NCI-H2081 treated with DMSO at 0.1 percent for 48 hours (cell line): ENCODE results near the gene CRYBG3.
"Not testable (repeated sequence)": the region's sequence is repeated elsewhere in the genome, so short reads cannot be mapped to it uniquely, and the experiment has no call there.

Experiments used
- DNase-seq: peaks from one replicate; lab custom pipeline; 2025; lab: John Stamatoyannopoulos, UW

The CRYBG3 gene

DNA sequence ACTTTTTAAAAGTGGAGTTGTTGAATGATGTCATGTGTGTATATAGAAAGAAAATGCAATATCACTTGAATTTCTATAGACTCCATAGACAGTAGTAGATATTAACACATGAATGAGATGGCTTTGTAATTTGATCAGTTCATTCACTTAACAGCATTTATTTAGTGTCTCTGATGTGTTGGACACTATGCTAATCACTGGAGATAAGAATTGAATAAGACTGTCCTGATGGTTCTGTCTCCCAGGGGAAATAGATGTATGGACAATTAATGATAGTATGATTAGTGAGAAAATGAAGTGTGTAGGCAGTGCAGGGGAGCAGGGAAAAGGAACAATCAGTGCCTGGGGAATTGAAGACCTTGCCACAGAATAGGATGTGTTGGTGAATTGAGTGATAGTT lies 77.5 kb downstream of the CRYBG3 start:
- DNase-seq: no peak

DNA sequence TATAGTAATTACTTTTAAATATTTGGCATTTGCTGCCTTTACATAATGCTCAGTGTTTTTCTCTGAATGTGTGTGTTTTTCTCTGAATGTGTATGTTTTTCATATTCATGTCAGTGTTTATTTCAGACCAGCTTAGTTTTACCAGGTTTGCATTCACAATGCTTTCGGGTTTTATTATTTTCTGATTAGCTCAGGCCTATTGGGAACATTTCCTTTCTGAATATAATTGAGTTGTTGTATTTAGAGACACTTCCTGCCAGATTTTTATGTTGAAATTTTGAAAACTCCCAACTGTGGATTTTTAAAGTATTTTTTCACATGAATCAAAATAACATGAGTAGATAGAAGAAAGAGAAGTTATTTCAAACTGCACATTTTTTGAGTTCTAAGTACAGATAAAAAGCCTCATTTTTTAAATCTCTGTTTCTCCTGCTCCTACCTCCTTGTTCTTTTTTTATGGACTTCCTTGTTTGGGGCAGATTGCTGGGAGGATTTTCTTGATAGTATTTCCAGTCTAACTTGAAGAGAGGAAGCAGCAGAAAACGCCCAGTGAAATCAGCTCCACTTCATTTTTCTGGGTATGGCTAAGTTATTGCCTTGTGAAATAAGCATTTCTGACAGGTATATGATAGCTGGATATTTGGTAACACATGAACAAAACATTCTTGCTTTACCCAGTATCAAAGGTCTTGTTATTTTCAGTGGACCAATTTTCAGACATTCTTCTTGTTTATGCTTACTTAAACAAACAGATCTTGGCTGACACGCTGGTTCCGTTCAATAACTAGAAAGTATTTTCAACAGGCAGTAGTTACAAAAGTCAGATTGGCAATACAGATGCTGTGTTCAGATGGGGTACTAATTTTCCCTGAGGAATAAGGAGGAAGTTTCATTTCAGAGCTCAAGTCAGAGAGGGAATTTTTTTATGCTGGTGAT lies 79.8 kb downstream of the CRYBG3 start:
- no peak for DNase-seq

DNA sequence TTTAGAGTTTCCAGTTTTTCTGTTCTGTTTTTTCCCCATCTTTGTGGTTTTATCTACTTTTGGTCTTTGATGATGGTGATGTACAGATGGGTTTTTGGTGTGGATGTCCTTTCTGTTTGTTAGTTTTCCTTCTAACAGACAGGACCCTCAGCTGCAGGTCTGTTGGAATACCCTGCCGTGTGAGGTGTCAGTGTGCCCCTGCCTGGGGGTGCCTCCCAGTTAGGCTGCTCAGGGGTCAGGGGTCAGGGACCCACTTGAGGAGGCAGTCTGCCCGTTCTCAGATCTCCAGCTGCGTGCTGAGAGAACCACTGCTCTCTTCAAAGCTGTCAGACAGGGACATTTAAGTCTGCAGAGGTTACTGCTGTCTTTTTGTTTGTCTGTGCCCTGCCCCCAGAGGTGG lies 88.0 kb downstream of the CRYBG3 start:
- not testable (repeated sequence) for DNase-seq

DNA sequence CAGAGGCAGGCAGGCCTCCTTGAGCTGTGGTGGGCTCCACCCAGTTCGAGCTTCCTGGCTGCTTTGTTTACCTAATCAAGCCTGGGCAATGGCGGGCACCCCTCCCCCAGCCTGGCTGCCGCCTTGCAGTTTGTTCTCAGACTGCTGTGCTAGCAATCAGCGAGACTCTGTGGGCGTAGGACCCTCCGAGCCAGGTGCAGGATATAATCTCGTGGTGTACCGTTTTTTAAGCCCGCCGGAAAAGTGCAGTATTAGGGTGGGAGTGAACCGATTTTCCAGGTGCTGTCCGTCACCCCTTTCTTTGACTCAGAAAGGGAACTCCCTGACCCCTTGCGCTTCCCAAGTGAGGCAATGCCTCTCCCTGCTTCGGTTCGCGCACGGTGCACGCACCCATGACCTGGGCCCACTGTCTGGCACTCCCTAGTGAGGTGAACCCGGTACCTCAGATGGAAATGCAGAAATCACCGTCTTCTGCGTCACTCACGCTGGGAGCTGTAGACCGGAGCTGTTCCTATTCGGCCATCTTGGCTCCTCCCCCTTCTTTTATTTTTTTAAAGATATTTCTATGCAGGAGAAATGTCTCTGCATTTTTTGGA lies 88.5 kb downstream of the CRYBG3 start:
- not testable (repeated sequence) for DNase-seq

DNA sequence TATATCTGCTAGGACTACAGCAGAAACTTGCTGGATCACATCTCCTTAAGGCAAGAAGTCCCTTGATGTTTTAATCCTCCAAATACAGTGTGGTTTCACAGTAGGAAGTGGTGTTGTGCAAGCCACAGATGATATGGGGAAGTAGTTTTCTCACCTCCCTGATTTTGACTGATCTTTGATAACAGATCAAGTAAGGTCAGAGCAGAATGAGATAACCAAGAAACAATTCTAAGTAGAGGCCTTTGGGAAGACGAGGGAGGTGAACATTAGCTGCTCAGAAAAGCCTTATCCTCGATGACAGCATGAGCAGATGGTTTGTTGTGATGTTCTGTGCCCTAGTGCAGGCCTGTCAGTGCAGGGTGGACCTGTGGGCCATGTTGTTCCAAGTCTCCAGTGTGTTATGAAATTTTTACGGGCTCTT lies 89.1 kb downstream of the CRYBG3 start:
- DNase-seq: no peak

DNA sequence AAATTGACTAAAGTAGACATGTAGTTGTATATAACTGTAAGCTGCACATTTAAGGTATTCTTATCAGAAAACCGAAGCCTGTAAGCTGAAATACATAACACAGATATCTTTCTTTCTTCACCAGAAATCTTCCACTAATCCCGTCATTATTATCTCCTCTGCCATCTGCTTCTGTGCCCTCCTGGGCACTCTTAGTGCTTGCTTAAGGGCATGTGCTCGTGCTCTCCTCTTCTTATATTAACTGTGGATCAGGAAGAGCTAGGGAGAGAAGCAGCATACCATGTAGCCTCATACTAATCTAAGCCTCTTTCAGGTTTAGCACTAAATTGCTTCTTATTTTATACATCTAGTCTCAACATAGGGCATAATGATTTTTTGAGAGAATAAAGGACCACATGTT lies 89.6 kb downstream of the CRYBG3 start:
- DNase-seq: no peak

DNA sequence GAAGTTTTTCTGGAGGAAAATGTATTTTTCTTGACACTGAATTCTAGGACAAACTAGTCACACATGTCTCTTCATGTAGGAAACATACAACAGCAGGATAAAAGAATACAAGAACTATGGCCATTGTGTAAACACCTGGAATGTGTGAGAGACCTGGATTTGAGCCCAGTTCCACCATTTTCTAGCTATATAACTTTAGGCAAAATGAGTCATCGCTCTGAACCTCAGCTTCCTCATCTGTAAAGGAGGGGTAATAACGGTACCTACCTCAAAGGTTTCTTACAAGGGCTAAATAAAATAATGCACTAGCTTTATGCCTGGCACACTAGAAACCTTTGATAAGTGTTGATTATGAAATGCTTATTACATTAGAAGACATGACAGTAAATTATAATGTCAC lies 92.6 kb downstream of the CRYBG3 start:
- no peak for DNase-seq

DNA sequence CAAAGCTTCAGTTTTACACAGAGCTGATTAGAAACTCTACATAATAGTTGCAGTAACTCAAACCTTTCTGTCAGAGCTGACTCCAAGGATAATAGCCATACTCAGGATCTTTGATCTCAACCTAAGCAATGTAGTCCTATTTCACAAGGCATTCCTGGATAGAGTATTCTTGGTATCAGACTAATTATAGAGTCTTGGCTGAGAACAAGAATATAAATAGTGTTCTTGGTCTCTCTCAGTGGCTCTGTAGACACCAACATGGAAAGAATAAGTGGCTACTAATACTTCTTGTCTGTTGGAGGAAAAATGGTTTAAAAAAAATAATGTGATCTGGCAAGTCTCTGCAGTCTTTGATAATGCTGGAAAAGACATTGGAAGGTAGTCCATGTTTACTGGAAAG lies 94.8 kb downstream of the CRYBG3 start:
- DNase-seq: no peak

DNA sequence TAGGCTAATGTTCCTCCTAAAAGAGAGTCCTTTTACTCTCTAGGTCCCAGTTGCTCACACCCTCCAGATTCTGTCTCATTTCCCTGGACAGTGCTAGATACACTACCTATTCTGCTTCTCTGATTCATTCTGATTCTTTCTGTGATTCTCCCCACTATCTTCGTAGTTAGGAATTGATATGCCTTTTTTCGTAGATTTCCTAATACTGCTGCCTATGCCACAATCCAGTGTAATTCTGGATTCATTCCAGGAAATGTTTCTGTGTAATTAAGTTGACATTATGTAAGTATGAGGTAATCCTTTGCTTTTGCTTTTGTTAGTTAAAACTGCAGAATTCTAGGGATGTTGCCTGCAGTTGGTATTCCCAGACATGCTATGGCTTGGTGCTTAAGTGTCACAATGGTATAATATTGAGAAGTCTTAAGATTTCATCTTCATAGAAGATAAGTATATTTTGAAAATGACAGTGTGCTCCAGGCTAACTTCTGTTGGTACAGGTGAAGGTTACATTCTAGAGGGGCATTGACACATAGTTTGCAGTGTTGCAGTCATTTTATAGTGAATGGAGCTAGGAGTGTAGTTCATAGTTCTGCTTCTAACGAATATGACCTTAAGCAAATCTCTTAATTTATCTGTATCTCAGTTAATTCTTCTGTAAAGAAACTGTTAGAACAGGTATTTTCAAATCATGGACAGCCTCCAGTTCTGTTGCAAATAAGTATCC lies 96.2 kb downstream of the CRYBG3 start:
- no peak for DNase-seq

DNA sequence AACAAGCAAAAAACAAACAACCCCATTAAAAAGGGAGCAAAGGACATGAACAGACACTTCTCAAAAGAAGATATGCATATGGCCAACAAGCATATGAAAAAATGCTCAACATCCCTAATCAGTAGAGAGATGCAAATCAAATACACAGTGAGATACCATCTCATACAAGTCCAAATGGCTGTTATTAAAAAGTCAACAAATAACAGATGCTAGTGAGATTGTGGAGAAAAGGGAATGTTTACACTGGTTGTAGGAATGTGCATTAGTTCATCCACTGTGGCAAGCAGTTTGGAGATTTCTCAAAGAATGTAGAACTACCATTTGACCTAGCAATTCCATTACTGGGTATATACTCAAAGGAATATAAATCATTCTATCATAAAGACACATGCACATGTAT lies 105.9 kb downstream of the CRYBG3 start:
- DNase-seq: no peak

DNA sequence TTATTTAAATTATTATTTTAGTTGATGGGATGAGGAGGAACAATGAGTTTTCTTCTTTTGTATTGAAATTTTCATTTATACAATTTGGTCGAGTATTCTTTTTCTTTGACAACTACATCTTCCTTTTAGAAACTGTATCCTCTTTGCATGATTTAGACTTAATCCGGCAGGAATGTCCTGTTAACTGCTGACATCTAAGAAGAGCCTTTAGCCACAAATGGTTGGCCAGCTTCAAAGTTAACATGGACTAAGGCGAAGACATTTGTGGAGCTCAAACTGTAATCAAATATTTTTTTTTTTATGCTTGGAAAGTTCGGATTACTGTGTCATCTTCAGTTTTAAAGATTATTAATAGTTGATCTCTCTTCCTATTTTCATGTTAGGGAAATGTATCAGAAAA lies 107.2 kb downstream of the CRYBG3 start:
- no peak for DNase-seq

DNA sequence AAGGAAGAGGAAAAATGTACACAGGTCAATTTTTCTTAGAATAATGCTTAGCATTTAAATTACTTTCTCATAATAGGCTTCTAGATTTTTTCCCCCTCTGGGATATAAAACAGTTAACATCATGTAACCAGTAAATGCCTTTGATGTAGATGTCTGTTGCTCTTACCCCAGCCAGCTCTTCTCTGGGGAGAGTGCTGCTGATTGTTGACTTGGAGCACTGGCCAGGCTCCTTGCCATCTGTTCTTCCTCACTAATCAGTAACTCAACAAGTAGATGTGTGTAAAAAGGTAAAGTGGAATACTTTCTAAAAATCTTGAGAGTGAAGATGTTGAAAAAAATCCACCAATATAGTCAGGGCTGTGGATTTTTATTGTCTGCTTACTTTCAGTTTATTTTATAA lies 108.2 kb downstream of the CRYBG3 start:
- no peak for DNase-seq

DNA sequence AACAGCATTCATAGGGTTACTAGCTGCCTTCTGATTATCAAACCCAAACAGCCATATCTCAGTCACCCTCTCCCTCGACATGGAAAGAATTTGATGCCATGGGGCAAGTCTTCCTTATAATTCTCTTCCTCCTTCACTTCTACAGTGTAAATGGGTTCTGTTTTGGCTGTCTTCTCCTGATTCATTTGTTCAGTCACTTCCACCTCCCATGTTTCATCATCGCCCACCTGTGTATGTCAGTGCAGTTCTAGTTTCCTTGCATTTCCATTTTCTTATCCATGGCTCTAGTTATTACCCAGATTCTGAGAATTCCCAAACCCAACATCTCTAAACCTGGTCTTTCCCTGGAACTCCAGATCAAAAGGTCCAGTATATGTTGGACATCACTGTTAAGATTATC lies 109.4 kb downstream of the CRYBG3 start:
- no peak for DNase-seq

DNA sequence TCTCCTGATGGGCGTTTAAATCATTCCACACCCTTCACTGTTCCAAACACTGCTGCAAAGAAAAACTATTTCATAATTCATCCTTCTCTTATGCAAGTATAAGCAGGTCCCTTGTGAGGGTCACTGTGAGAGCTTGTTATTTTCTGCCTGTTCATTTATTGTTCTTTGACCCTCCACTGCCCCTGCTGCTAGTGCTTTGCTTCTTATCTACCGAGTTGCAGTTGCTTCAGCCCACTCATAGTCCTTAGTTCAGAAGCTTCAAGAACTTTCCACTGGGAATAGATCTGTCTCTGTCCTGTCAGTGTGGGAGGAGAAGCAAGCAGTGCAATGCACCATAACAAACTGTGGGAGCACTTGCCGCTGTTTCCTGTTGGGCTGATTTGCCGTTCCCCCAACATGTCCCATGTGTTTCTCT lies 110.6 kb downstream of the CRYBG3 start:
- no peak for DNase-seq

DNA sequence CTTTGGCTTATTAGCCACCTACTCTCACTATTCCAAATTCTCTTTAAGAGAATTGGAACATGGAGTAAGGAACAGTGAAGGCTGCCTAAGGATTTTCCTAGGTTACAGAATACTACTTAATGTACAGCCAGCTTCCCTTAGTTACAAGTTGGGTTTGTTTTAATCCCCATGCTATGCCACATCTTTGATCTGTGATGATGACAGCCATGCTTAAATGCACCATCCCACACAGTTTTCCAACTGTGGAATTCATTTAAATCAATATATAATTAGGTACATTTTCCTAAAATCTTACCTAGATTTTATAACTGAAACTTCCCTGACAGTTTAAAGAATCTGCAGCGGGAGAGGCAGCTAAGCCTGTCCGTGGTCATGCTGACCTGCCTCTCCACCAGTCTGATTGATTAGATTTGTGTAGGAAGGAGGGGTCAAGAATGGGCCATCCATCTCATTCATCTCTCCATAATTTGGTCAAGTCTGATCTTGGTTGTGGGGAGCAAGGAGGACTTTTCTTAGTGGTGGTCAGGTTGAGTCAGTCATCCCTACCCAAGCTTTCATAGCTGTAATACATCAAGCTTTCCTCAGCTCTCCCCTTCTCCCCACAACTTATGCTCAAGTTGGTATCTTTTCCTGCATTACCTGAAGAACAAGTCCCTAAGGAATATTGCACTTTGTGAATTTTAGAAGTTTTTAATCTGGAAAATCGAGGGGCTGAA lies 113.3 kb downstream of the CRYBG3 start:
- no peak for DNase-seq

DNA sequence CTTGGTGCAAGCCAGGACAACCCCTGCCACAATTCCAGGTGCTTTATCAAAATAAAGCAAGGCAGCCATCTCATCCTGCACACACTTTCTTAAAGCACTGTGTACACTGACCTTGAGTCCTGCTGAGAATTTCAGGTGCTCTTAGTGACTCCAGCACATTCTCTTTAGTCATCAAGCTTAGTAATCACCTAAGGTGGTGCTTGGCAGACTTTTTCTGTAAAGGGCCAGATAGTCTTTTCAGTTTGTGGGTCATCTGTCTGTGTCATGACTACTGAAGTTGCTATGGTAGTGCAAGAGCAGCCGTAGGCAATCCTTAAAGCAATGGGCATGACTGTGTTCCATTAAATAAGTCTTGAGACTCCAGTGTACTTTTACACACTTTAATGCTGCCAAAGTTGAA lies 114.0 kb downstream of the CRYBG3 start:
- DNase-seq: no peak

DNA sequence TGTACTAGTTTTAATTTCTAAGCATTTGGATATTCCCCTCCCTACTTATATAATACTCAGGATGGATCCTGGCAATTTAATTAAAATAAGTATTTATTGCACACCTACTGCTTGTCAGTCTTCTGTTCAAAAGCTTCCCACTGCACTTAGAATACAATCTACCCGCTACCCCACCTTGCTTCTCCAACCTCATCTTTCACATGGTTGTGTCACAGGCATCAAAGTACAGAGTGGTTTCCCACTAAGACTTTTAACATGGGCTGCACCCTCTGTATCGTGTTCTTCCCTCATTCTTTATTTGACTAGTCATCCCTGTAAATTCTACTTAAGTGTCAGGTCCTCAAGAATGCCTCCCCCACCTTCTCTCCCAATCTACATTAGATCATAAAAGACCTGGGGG lies 115.4 kb downstream of the CRYBG3 start:
- DNase-seq: no peak

DNA sequence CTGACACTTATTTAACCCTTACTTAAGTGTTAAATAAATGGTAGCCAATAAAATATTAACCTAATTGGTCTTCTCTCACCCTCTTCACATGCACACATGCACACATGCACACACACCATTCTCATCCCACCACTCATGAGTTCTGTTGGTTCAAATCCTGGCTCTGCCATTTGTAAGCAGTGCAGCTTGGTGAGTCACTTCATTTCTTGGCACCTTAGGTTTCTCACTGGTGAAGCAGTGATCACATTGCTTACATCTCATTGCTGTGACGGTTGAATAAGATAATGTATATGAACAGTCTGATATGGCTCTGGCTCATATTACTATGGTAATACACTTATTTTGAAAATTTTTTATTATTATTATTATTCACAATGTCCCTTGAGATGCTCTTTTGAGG lies 116.6 kb downstream of the CRYBG3 start:
- DNase-seq: no peak

DNA sequence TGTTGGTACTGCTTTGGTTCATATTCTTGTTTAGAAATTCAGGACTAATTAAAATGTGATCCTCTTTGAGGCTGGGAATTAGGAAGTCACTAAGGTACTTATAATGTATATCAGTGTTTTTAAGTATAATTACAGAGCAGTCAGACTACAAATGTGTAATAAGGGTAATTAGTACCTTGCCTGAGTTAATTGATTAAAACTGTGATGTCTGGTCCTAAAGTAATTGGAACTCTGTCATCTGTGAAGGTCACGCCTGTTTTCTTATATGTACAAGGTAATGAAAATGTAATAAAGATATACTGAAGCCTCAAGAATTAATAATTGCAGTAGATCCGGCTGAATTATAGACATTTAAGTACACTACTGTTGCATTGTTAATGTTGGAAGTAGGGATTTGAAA lies 117.6 kb downstream of the CRYBG3 start:
- DNase-seq: no peak

DNA sequence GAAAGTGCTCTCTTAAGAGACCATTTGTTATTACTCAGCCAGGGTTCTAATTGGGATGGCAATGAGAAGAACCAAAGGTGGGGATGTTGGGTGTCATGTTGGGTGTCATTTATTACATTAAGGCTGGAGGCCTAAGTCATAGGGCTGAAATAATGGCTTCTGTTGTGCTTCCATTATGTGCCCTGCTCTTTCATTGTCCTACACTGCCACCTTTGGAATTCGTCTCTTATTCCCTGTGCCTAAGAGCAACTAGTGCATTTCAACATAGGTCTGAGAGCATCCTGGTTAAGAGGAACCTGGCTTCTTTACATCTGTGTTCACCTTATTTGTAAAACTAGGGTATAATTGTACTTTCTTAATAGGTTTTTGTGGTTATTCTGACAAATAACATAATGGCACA lies 118.2 kb downstream of the CRYBG3 start:
- DNase-seq: no peak

DNA sequence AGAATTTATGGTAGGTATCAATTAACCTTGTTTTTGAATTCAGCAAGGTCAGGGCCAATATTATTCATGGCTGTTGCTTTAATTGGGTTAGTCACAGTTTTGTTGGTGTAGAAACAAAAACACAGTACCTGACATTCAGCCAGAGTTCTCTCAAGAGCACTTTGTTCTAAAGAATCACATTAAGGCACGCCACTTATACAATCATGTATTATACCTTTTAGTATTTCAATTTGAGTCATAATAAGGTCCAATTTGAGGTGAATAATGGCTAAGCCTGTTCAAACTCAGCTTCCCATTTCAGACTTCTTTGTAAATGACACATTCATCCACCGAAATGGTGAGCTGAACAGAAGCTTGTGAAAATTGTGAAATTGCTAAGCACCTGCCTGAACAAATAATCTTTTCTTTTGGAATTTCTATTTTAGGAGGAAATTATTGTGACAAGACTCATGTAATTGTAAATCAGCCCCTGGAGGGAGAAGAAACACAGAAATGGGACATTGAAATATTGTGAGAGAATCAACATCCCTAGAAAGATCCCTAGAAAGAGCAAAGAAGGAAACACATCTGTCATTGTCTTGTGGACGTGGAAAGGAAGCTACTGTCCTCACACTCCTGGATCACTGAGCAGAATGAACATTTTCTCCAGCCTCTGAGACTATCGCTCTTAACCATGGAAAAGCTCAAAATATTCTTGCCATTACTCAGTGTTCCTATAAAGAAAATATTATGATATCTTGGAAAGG lies 121.2 kb downstream of the CRYBG3 start:
- peak; percentile 90 for DNase-seq
